H1 (cell line): ENCODE results near the gene SERGEF. TPM values are rescaled to one million over a fixed set of nuclear protein-coding genes. Genes with fewer than 3 reads are reported as not detected.

Experiments
- CTCF ChIA-PET: fragments of 300-600 bp; sonication (Branson Sonifier 250); formaldehyde crosslinking; loops from one replicate; lab custom pipeline; 2021; ENCODE audit not compliant: partially characterized antibody; lab: Charles Lee
- POLR2A ChIA-PET: fragments of 300-600 bp; sonication (Branson Sonifier 250); formaldehyde crosslinking; loops from one replicate; lab custom pipeline; 2021; ENCODE audit warnings: inconsistent platforms; ENCODE audit not compliant: partially characterized antibody; lab: Charles Lee
- DNase-seq, 2 experiments: peaks; one replicate each; pipeline versions ENCODE4 v3.0.0 to v3.0.0-alpha.2; 2010 to 2022; ENCODE audit warnings: low spot score in 2 of 2, low read depth in 1 of 2, mixed read lengths in 1 of 2
- FAIRE-seq: peaks from 2 replicates; lab custom pipeline; 2011; peaks lifted over from hg19 to GRCh38; lab: Jason Lieb, UNC
- H2AFZ ChIP-seq: 2 replicates; pipeline ENCODE4 v1.8.1; 2012; ENCODE audit warnings: low read length, inconsistent platforms
- H2AK5ac ChIP-seq: 2 replicates; pipeline ENCODE4 v1.6.1; 2013; ENCODE audit warnings: low read depth, low read length
- H2BK120ac ChIP-seq: replicated peaks from 2 replicates; pipeline ENCODE3; 2013; ENCODE audit warnings: low read depth, low read length, inconsistent platforms
- H2BK12ac ChIP-seq: 2 replicates; pipeline ENCODE4 v1.6.1; 2013; ENCODE audit warnings: low read depth, low read length
- H2BK15ac ChIP-seq: 2 replicates; pipeline ENCODE4 v1.6.1; 2013; ENCODE audit warnings: low read length
- H2BK20ac ChIP-seq: 2 replicates; pipeline ENCODE4 v1.6.1; 2013; ENCODE audit warnings: low read length
- H2BK5ac ChIP-seq: 2 replicates; pipeline ENCODE4 v1.6.1; 2013; ENCODE audit warnings: low read depth, low read length
- H3K14ac ChIP-seq: 2 replicates; pipeline ENCODE4 v1.6.1; 2013; ENCODE audit warnings: inconsistent platforms; ENCODE audit not compliant: insufficient read length
- H3K18ac ChIP-seq: 2 replicates; pipeline ENCODE4 v1.6.1; 2013; ENCODE audit warnings: low read length; ENCODE audit errors: extremely low read depth
- H3K23ac ChIP-seq: 2 replicates; pipeline ENCODE4 v1.6.1; 2013; ENCODE audit warnings: inconsistent platforms; ENCODE audit not compliant: insufficient read length
- H3K23me2 ChIP-seq: 2 replicates; pipeline ENCODE4 v1.6.1; 2013; ENCODE audit warnings: low read depth, low read length
- H3K27ac ChIP-seq: 2 replicates; pipeline ENCODE4 v1.6.1; 2011; ENCODE audit warnings: low read depth, low read length, inconsistent platforms
- H3K27me3 ChIP-seq, 4 experiments: replicated peaks in 1 of 4; 1 replicate in 1 of 4; 2 replicates in 3 of 4; pipeline versions ENCODE4 v1.6.1 to v1.8.1; 2011 to 2013; ENCODE audit warnings: low read length in 3 of 4, mild to moderate bottlenecking in 3 of 4, inconsistent platforms in 2 of 4, mixed read lengths in 2 of 4, moderate library complexity in 1 of 4; ENCODE audit not compliant: control insufficient read depth in 3 of 4, insufficient read depth in 3 of 4; ENCODE audit errors: extremely low read depth in 1 of 4
- H3K36me3 ChIP-seq, 4 experiments: 2 replicates each; pipeline versions ENCODE4 v1.6.1 to v1.8.1; 2011 to 2013; ENCODE audit warnings: mild to moderate bottlenecking in 4 of 4, low read length in 3 of 4, moderate library complexity in 2 of 4, control low read depth in 1 of 4, inconsistent platforms in 1 of 4; ENCODE audit not compliant: insufficient read depth in 4 of 4, control insufficient read depth in 2 of 4
- H3K4ac ChIP-seq: replicated peaks from 2 replicates; pipeline ENCODE3; 2013; ENCODE audit warnings: low read length, low read depth, mixed read lengths, inconsistent platforms; ENCODE audit not compliant: insufficient read length
- H3K4me1 ChIP-seq, 4 experiments: replicated peaks in 1 of 4; 1 replicate in 1 of 4; 2 replicates in 3 of 4; pipeline versions ENCODE4 v1.6.1 to v1.8.1; 2011 to 2013; ENCODE audit warnings: low read length in 3 of 4, inconsistent platforms in 2 of 4, mixed read lengths in 1 of 4; ENCODE audit not compliant: insufficient read depth in 4 of 4, control insufficient read depth in 3 of 4
- H3K4me2 ChIP-seq, 2 experiments: 2 replicates each; pipeline versions ENCODE4 v1.6.1 to v1.8.1; 2011 to 2013; ENCODE audit warnings: low read depth in 2 of 2, low read length in 2 of 2, control low read depth in 1 of 2, inconsistent platforms in 1 of 2, mild to moderate bottlenecking in 1 of 2; ENCODE audit not compliant: insufficient read depth in 1 of 2
- H3K4me3 ChIP-seq, 4 experiments: fragments of 200-600, 300-600 bp in 1 of 4; sonication (generic), shearing (Covaris generic), sonication (Bioruptor Twin) in 1 of 4; 2 replicates each; pipeline versions ENCODE4 v1.5.1 to v1.8.1; 2011 to 2016; ENCODE audit warnings: low read length in 4 of 4, low read depth in 3 of 4, control low read depth in 2 of 4, inconsistent platforms in 2 of 4, mild to moderate bottlenecking in 2 of 4, mixed read lengths in 1 of 4, moderate library complexity in 1 of 4; ENCODE audit not compliant: insufficient read depth in 2 of 4; ENCODE audit errors: extremely low read depth in 1 of 4
- H3K56ac ChIP-seq: replicated peaks from 2 replicates; pipeline ENCODE3; 2013; ENCODE audit warnings: low read depth, mild to moderate bottlenecking, mixed read lengths, low read length, inconsistent platforms; ENCODE audit not compliant: insufficient read length
- H3K79me1 ChIP-seq: 2 replicates; pipeline ENCODE4 v1.6.1; 2013; ENCODE audit warnings: low read depth, low read length, control low read depth
- H3K79me2 ChIP-seq, 2 experiments: 2 replicates each; pipeline versions ENCODE4 v1.6.1 to v1.8.1; 2012 to 2013; ENCODE audit warnings: low read length in 2 of 2, mild to moderate bottlenecking in 2 of 2, inconsistent platforms in 1 of 2; ENCODE audit not compliant: insufficient read depth in 2 of 2, control insufficient read depth in 1 of 2
- H3K9ac ChIP-seq, 4 experiments: replicated peaks in 1 of 4; 1 replicate in 1 of 4; 2 replicates in 3 of 4; pipeline versions ENCODE4 v1.6.1 to v1.8.1; 2011 to 2013; ENCODE audit warnings: low read depth in 3 of 4, low read length in 3 of 4, control low read depth in 2 of 4, mild to moderate bottlenecking in 2 of 4, moderate library complexity in 2 of 4, inconsistent platforms in 1 of 4; ENCODE audit errors: extremely low read depth in 1 of 4
- H3K9me3 ChIP-seq, 2 experiments: 2 replicates each; pipeline versions ENCODE4 v1.6.1 to v1.8.1; 2012 to 2013; ENCODE audit warnings: mild to moderate bottlenecking in 2 of 2, moderate library complexity in 2 of 2, control low read depth in 1 of 2, inconsistent platforms in 1 of 2, low read depth in 1 of 2, low read length in 1 of 2, mixed read lengths in 1 of 2; ENCODE audit not compliant: insufficient read depth in 2 of 2
- H4K20me1 ChIP-seq, 2 experiments: replicated peaks in 1 of 2; 2 replicates each; pipeline versions ENCODE3 to v1.8.1; 2011 to 2013; ENCODE audit warnings: inconsistent platforms in 2 of 2, low read length in 2 of 2, mild to moderate bottlenecking in 1 of 2; ENCODE audit not compliant: insufficient read depth in 2 of 2, control insufficient read depth in 1 of 2
- H4K5ac ChIP-seq: 2 replicates; pipeline ENCODE4 v1.6.1; 2013; ENCODE audit warnings: low read length, low read depth, mixed read lengths, inconsistent platforms; ENCODE audit not compliant: insufficient read length
- H4K8ac ChIP-seq: 2 replicates; pipeline ENCODE4 v1.8.0; 2013; ENCODE audit warnings: mild to moderate bottlenecking, moderate library complexity, low read length, inconsistent platforms; ENCODE audit not compliant: insufficient read depth; ENCODE audit errors: extremely low read depth
- H4K91ac ChIP-seq: replicated peaks from 2 replicates; pipeline ENCODE3; 2013; ENCODE audit warnings: low read length, mixed read lengths, inconsistent platforms; ENCODE audit not compliant: insufficient read length
- CHD2 ChIP-seq: IDR thresholded peaks from 2 replicates; pipeline ENCODE4 v1.6.1; 2012; ENCODE audit warnings: low read length, improper control_type of control experiment
- EGR1 ChIP-seq: IDR thresholded peaks from 2 replicates; pipeline ENCODE4 v1.6.1; 2011; ENCODE audit warnings: low read depth, low read length, borderline replicate concordance
- EP300 ChIP-seq, 2 experiments: IDR thresholded peaks; 1 replicate in 1 of 2; 2 replicates in 1 of 2; pipeline ENCODE4 v1.6.1; 2011 to 2012; ENCODE audit warnings: low read depth in 2 of 2, low read length in 2 of 2, mild to moderate bottlenecking in 2 of 2, borderline replicate concordance in 1 of 2, inconsistent platforms in 1 of 2, moderate library complexity in 1 of 2
- JUND ChIP-seq: IDR thresholded peaks from 2 replicates; pipeline ENCODE4 v1.6.1; 2011; ENCODE audit warnings: mild to moderate bottlenecking, improper control_type of control experiment, low read length
- KDM1A ChIP-seq: fragments of 200-600, 300-600 bp; sonication (generic); IDR thresholded peaks from 2 replicates; pipeline ENCODE4 v1.7.1; 2016; ENCODE audit warnings: mild to moderate bottlenecking, low read length, borderline replicate concordance
- KDM5A ChIP-seq: fragments of 200-600 bp; IDR thresholded peaks from 2 replicates; pipeline ENCODE4 v1.7.1; 2012; ENCODE audit warnings: mild to moderate bottlenecking, low read length, inconsistent platforms, mixed read lengths
- NANOG ChIP-seq: IDR thresholded peaks from 2 replicates; pipeline ENCODE4 v1.6.1; 2011; ENCODE audit warnings: low read length, low read depth, mild to moderate bottlenecking, inconsistent platforms; ENCODE audit not compliant: insufficient read depth, poor library complexity, severe bottlenecking
- SP2 ChIP-seq: IDR thresholded peaks from 2 replicates; pipeline ENCODE4 v1.6.1; 2012; ENCODE audit warnings: mild to moderate bottlenecking, low read length, inconsistent platforms
- TEAD4 ChIP-seq: IDR thresholded peaks from 2 replicates; pipeline ENCODE4 v1.6.1; 2012; ENCODE audit warnings: low read depth, low read length, inconsistent platforms, mixed read lengths
- ZNF274 ChIP-seq: IDR thresholded peaks from 2 replicates; pipeline ENCODE4 v1.7.0; 2012; ENCODE audit warnings: low read length, borderline replicate concordance; ENCODE audit errors: extremely low read depth
- WGBS, 2 experiments: shearing (Covaris generic) in 1 of 2; methylation state at CpG; one replicate each; pipeline versions ENCODE4 v1.1.6 to v1.1.7; 2013 to 2015; ENCODE audit warnings: low lambda C conversion rate in 2 of 2, mixed read lengths in 2 of 2, inconsistent platforms in 1 of 2, low coverage in 1 of 2, missing lambda C conversion rate in 1 of 2; ENCODE audit not compliant: insufficient replicate concordance in 2 of 2, insufficient coverage in 1 of 2, insufficient read length in 1 of 2; ENCODE audit errors: extremely low coverage in 1 of 2, missing lambda C conversion rate in 1 of 2; 5-methylcytosine and 5-hydroxymethylcytosine counted together
- polyA plus RNA-seq, 7 experiments: library from polyadenylated mRNA; depleted of rRNA in 3 of 7; stranded (reverse) in 5 of 7; unstranded in 2 of 7; fragments of >200 nt in 5 of 7; fragments of 200-250 nt in 2 of 7; gene quantifications; 1 replicate in 5 of 7; 2 replicates in 1 of 7; 4 replicates in 1 of 7; pipeline versions ENCODE4 v1.2.1 to v1.2.3, GENCODE V29; 2011 to 2013; ENCODE audit warnings: missing spikeins in 2 of 7, mixed read lengths in 2 of 7
- total RNA-seq: library from RNA; stranded (reverse); fragmentation: NEBNext Ultra II Directional; extraction: Animal tissue kit (Norgen Biotek cat#: 25700); gene quantifications from 2 replicates; pipeline ENCODE4 v1.2.1, GENCODE V29; 2021
- TF ChIP-seq, protein P1 (sequence below): IDR thresholded peaks from 2 replicates; pipeline ENCODE4 v1.6.1; 2012; ENCODE audit warnings: inconsistent platforms
- TF ChIP-seq, protein P2 (sequence below): IDR thresholded peaks from 2 replicates; pipeline ENCODE4 v1.6.1; 2012; ENCODE audit warnings: low read length, inconsistent platforms

The SERGEF gene
- total and polyA plus RNA-seq, 2 of the 8 experiments (the other 6 are each of a cell fraction or from before 2014, with no cell fraction given): 16.6 to 28.8 TPM

DNA sequence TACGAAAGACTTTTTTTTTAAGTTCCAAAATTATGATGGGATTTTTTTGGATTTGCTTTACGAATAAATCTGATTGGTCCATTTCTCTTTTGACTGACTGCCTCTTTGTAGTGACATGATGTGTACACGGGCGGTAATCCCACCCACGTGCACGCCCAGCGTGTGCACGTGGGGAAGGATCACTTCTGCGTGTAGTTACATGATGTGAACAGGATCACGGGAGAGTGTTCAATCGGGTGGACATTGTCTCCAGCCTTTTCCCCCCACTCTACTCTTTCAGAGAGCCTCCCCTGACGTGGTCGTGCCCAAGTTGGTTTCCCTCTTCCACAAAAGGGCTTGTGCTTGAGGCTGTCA lies 235.1 kb downstream of the SERGEF start:
- Histone ChIP-seq H2AK5ac (no peak overlapping the region), H3K4ac (no peak overlapping the region), H2BK120ac (no peak overlapping the region), H3K23ac (no peak overlapping the region), H2BK5ac (no peak overlapping the region), H2BK12ac (no peak overlapping the region), H3K23me2 (no peaks in the 10 kb centered on the region), H3K18ac (no peak overlapping the region), H4K91ac (no peak overlapping the region), H4K5ac (no peak overlapping the region), H3K9me3 (no peaks in the 10 kb centered on the region), H2BK20ac (no peak overlapping the region), H2AFZ (no peak overlapping the region), H4K8ac (no peak overlapping the region), H3K36me3 (no peaks in the 10 kb centered on the region), H3K79me1 (no peaks in the 10 kb centered on the region), H3K4me3 (no peak overlapping the region), H3K14ac (no peak overlapping the region), H3K79me2 (no peaks in the 10 kb centered on the region), H2BK15ac (no peak overlapping the region), H3K4me2 (no peak overlapping the region), H3K9ac (no peak overlapping the region)
- no peak for FAIRE-seq
- ChIA-PET CTCF (interaction anchor here (0.9 to 1.8 kb wide), 2 partner anchors 49 to 56 kb away, joined by 3 to 7 read pairs; no protein-coding TSS in a partner anchor), POLR2A (no interaction called here)
- TF ChIP-seq NANOG (no peak), ZNF274 (no peak), EGR1 (no peak), CHD2 (no peak), JUND (no peak), TEAD4 (no peak), KDM5A (no peak), EP300 (IDR thresholded peaks at IDR 0.05; ENCODE audit: borderline replicate concordance in 1 of 2, low read depth in 2 of 2, low read length in 2 of 2) (no peak), KDM1A (no peak), SP2 (no peak)
- TF ChIP-seq, protein P1, sequence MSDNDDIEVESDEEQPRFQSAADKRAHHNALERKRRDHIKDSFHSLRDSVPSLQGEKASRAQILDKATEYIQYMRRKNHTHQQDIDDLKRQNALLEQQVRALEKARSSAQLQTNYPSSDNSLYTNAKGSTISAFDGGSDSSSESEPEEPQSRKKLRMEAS: no peak
- TF ChIP-seq, protein P2, sequence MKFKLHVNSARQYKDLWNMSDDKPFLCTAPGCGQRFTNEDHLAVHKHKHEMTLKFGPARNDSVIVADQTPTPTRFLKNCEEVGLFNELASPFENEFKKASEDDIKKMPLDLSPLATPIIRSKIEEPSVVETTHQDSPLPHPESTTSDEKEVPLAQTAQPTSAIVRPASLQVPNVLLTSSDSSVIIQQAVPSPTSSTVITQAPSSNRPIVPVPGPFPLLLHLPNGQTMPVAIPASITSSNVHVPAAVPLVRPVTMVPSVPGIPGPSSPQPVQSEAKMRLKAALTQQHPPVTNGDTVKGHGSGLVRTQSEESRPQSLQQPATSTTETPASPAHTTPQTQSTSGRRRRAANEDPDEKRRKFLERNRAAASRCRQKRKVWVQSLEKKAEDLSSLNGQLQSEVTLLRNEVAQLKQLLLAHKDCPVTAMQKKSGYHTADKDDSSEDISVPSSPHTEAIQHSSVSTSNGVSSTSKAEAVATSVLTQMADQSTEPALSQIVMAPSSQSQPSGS: no peak
- TF ChIP-seq, all 59 proteins: peak for 0
- WGBS, 2 experiments: 81% methylated on average over 13 of the region's 13 CpGs; no CpG with 5 or more reads in 1 of the 2 experiments
- Histone ChIP-seq H3K27ac (no peak overlapping the region), H3K56ac (no peak overlapping the region), H4K20me1 (peaks cover 0 to 2% of the 10 kb centered on the region in 2 experiments), H3K4me1 (no peaks in the 10 kb centered on the region), H3K27me3 (no peaks in the 10 kb centered on the region)
- DNase-seq: no peak
